ENCODE data around the gene ZNF865. TPM values are rescaled to one million over a fixed set of nuclear protein-coding genes. Genes with fewer than 3 reads are reported as not detected.

The ZNF865 gene
- total RNA-seq, 1 donor, result 3.3 TPM

- H3K4me3 ChIP-seq (ENCODE audit: low read length), result peak overlapping the region; percentile 54
Observed at GRCh38 chr19:55641426-55642152, 36.1 kb downstream of the ZNF865 start.

GRCh38 chr19:55642153-55643002, 36.9 kb downstream of the ZNF865 start:
- no peaks in the 10 kb centered on the region for H3K27me3 ChIP-seq (ENCODE audit: insufficient read depth, low read length)
- no peaks in the 10 kb centered on the region for H3K9me3 ChIP-seq (ENCODE audit: low read depth, low read length)
- H3K4me1 ChIP-seq (ENCODE audit: insufficient read depth, low read length), result peaks cover 62% of the 10 kb centered on the region
- H3K4me3 ChIP-seq (ENCODE audit: low read length), result peak overlapping the region; percentile 54

More at GRCh38 chr19:55641426-55642152, 36.1 kb downstream of the ZNF865 start:
- Histone ChIP-seq H3K27me3 (ENCODE audit: insufficient read depth, low read length) (no peaks in the 10 kb centered on the region), H3K9me3 (ENCODE audit: low read depth, low read length) (no peaks in the 10 kb centered on the region), H3K4me1 (ENCODE audit: insufficient read depth, low read length) (peaks cover 63% of the 10 kb centered on the region)

GRCh38 chr19:55643003-55643886, 37.8 kb downstream of the ZNF865 start, which contains the start of gene ZNF581:
Gene ZNF581, plus strand, starts transcription at chr19:55643649. Its CDS starts 923 bp downstream, at chr19:55644572.
- H3K4me3 ChIP-seq (ENCODE audit: low read length), result peak within 1 kb of the TSS; percentile 54
- H3K27me3 ChIP-seq (ENCODE audit: insufficient read depth, low read length), result no peaks in the 10 kb centered on the region
- H3K9me3 ChIP-seq (ENCODE audit: low read depth, low read length), result no peaks in the 10 kb centered on the region
- H3K4me1 ChIP-seq (ENCODE audit: insufficient read depth, low read length), result peaks cover 64% of the 10 kb centered on the region

- Histone ChIP-seq H3K27me3 (ENCODE audit: insufficient read depth, low read length) (no peaks in the 10 kb centered on the region), H3K4me1 (ENCODE audit: insufficient read depth, low read length) (peaks cover 65% of the 10 kb centered on the region), H3K4me3 (ENCODE audit: low read length) (peak overlapping the region; percentile 54), H3K9me3 (ENCODE audit: low read depth, low read length) (no peaks in the 10 kb centered on the region)
Observed at GRCh38 chr19:55643887-55644176, 38.4 kb downstream of the ZNF865 start.

GRCh38 chr19:55644191-55644833, 38.9 kb downstream of the ZNF865 start:
- Histone ChIP-seq H3K4me1 (ENCODE audit: insufficient read depth, low read length) (peaks cover 69% of the 10 kb centered on the region), H3K9me3 (ENCODE audit: low read depth, low read length) (no peaks in the 10 kb centered on the region), H3K27me3 (ENCODE audit: insufficient read depth, low read length) (no peaks in the 10 kb centered on the region), H3K4me3 (ENCODE audit: low read length) (peak overlapping the region; percentile 54)

GRCh38 chr19:55644842-55645511, 39.5 kb downstream of the ZNF865 start:
- peaks cover 64% of the 10 kb centered on the region for H3K4me1 ChIP-seq (ENCODE audit: insufficient read depth, low read length)
- no peaks in the 10 kb centered on the region for H3K27me3 ChIP-seq (ENCODE audit: insufficient read depth, low read length)
- no peak overlapping the region for H3K4me3 ChIP-seq (ENCODE audit: low read length)
- no peaks in the 10 kb centered on the region for H3K9me3 ChIP-seq (ENCODE audit: low read depth, low read length)

- no peaks in the 10 kb centered on the region for H3K9me3 ChIP-seq (ENCODE audit: low read depth, low read length)
- no peaks in the 10 kb centered on the region for H3K27me3 ChIP-seq (ENCODE audit: insufficient read depth, low read length)
- H3K4me1 ChIP-seq (ENCODE audit: insufficient read depth, low read length), result peaks cover 59% of the 10 kb centered on the region
- H3K4me3 ChIP-seq (ENCODE audit: low read length), result no peak overlapping the region
Observed at GRCh38 chr19:55645512-55645881, 40.0 kb downstream of the ZNF865 start.

GRCh38 chr19:55646889-55647731, 41.7 kb downstream of the ZNF865 start:
- no peaks in the 10 kb centered on the region for H3K9me3 ChIP-seq (ENCODE audit: low read depth, low read length)
- H3K27me3 ChIP-seq (ENCODE audit: insufficient read depth, low read length), result no peaks in the 10 kb centered on the region
- H3K4me1 ChIP-seq (ENCODE audit: insufficient read depth, low read length), result peaks cover 51% of the 10 kb centered on the region
- H3K4me3 ChIP-seq (ENCODE audit: low read length), result peak overlapping the region; percentile 52

GRCh38 chr19:55647732-55648584, 42.5 kb downstream of the ZNF865 start, which contains the start of gene CCDC106:
Gene CCDC106, plus strand, starts transcription at chr19:55648212. Its CDS starts 835 bp downstream, at chr19:55649047.
- Histone ChIP-seq H3K4me3 (ENCODE audit: low read length) (peak within 1 kb of the TSS; percentile 52), H3K27me3 (ENCODE audit: insufficient read depth, low read length) (no peaks in the 10 kb centered on the region), H3K4me1 (ENCODE audit: insufficient read depth, low read length) (peaks cover 42% of the 10 kb centered on the region), H3K9me3 (ENCODE audit: low read depth, low read length) (no peaks in the 10 kb centered on the region)

- peak overlapping the region; percentile 52 for H3K4me3 ChIP-seq (ENCODE audit: low read length)
- peaks cover 43% of the 10 kb centered on the region for H3K4me1 ChIP-seq (ENCODE audit: insufficient read depth, low read length)
- no peaks in the 10 kb centered on the region for H3K27me3 ChIP-seq (ENCODE audit: insufficient read depth, low read length)
- no peaks in the 10 kb centered on the region for H3K9me3 ChIP-seq (ENCODE audit: low read depth, low read length)
Observed at GRCh38 chr19:55648585-55649267, 43.3 kb downstream of the ZNF865 start.

- Histone ChIP-seq H3K4me1 (ENCODE audit: insufficient read depth, low read length) (peaks cover 35% of the 10 kb centered on the region), H3K9me3 (ENCODE audit: low read depth, low read length) (no peaks in the 10 kb centered on the region), H3K4me3 (ENCODE audit: low read length) (no peak overlapping the region), H3K27me3 (ENCODE audit: insufficient read depth, low read length) (no peaks in the 10 kb centered on the region)
Observed at GRCh38 chr19:55649268-55650125, 44.0 kb downstream of the ZNF865 start.
